Measurements from ENCODE around the gene PRDM9.

Gene PRDM9

GRCh38 chr5:23528677-23529076, 21.3 kb downstream of the PRDM9 start:
- no peak for DNase-seq

- no peak for DNase-seq
These were observed 23.2 kb downstream of the PRDM9 start for GRCh38 chr5:23530571-23530970.

- DNase-seq = no peak
These were observed 63.6 kb downstream of the PRDM9 start for GRCh38 chr5:23571059-23571458.

All from cortex of kidney (tissue), 1 donor.